Camera-type eye (tissue), 1 donor: Measurements from ENCODE around the gene RGMB. TPM values are rescaled to one million over a fixed set of nuclear protein-coding genes. Genes with fewer than 3 reads are reported as not detected.

ENCODE experiments used
- total RNA-seq: library from RNA; depleted of rRNA; stranded (reverse); fragments of >200 nt; gene quantifications from one replicate; pipeline ENCODE4 v1.2.3, GENCODE V29; 2014

Gene RGMB, protein sequence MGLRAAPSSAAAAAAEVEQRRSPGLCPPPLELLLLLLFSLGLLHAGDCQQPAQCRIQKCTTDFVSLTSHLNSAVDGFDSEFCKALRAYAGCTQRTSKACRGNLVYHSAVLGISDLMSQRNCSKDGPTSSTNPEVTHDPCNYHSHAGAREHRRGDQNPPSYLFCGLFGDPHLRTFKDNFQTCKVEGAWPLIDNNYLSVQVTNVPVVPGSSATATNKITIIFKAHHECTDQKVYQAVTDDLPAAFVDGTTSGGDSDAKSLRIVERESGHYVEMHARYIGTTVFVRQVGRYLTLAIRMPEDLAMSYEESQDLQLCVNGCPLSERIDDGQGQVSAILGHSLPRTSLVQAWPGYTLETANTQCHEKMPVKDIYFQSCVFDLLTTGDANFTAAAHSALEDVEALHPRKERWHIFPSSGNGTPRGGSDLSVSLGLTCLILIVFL
- 31.9 TPM for total RNA-seq

DNA sequence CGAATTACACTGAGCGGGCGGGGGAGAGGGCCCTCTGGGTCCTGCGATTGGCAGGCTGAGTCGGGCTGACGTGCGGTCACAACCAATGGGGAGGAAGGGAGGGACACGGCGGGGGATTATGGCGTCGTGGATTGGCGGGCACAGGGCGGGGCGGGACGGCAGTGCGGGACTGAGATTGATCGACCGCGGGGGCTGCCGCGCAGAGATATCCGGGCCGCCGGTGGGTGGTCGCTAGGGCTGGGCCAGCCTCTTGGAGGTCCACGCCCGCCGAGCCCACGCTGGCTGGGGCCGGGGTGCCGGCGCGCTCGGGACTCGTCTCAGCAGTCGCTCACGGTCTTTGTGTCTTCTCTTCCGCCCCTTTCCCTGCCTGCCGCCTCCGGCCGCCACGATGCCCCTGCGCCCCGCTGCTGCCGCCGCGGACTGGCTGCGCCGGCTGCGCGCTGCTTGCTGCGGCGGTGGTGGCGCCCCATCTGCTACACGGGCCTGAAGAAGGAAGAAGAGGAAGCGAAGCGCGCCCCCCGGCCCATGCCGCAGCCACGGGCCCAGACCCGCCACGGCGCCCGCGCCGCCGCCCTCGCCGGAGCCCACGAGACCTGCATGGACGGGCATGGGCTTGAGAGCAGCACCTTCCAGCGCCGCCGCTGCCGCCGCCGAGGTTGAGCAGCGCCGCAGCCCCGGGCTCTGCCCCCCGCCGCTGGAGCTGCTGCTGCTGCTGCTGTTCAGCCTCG is at the start of gene RGMB:
Gene RGMB, plus strand, starts transcription at position 200 of the 728 bp plus-strand sequence. Its CDS starts 408 bp downstream, at position 608.

Other genes with a start within 250 kb of the RGMB start
- gene CHD1, start 155.3 kb downstream of the RGMB start, total RNA-seq, result 169 TPM